ENCODE data around the gene MIXL1.
"Not testable (repeated sequence)": the region's sequence is repeated elsewhere in the genome, so short reads cannot be mapped to it uniquely, and the experiment has no call there.

MIXL1 gene

DNA sequence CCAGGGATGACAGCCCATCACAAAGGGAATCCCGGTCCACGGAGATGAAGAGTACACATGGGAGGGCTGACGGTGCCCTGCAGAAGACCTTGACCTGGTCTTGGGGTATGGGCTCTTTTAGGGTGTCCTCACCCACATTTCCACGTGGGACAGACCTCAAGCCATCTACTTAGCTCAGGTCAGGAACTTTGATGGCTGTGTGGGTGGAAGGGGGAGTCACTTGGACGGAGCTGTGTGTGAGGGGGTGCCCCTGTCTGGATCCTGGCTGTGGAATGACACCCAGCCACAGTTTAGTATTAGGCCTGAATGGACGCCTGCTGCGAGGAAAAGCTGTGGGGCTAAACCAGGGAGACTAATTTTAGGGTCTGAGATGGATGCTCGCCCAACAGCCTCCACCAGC, 10.9 kb upstream of the MIXL1 start:
- no peak for DNase-seq

DNA sequence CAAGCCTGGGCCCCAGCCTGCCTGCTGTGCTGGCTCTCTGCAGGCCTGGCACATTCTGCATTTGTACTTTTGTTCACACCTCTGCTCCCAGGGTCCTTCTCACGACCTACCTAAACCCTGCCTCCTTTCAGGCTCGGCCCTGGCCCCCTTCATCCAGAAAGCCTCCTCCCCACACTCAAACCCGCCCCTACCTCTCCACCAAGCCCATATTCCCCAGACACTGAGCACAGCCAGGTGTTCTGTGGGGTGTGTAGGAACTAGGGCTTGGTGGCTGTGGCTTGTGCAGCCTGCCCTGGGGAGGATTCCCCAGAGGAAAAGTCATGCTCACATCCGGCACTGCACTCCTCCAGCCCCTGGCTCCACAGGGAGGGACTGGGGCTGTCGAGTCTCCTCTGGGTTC, 8.2 kb upstream of the MIXL1 start:
- DNase-seq, result no peak

DNA sequence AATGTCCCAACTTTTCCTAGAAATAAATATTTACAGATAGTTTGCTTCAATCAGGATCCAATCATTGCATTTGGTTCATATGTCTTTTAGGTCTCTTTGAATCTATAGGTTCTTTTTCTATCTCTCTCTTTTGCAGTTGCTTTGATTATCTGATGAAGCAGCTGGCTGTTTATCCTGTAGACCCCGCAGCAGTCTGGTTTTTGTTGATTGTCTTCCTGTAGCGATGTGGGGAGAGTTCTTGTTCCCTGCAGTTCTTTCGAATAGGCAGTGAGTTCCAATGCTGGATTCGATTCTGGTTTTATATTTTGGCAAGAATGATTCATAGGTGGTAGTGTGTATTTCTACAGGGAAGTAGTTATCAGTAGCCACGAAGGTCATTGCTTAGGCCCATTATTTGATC, 7.4 kb upstream of the MIXL1 start:
- DNase-seq, result no peak

DNA sequence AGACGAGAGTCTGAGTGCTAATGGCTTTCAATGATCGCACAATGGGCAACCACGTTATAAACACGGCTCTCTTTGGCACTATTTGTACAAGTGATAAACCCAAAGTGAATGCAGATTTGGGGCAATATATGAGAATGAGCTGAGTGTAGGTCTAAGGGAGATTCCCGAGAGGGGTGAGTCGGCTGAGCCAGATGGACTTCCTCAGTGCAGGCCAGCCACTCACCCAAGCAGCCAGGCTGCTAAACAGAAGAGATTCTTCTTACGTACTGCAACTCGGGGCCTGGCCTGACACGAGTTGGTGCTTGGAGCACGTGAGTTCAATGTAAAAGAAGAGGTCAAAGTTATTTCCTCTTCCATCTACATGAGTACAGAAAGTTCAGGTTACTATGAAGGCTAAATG, 6.2 kb upstream of the MIXL1 start:
- DNase-seq, result no peak

DNA sequence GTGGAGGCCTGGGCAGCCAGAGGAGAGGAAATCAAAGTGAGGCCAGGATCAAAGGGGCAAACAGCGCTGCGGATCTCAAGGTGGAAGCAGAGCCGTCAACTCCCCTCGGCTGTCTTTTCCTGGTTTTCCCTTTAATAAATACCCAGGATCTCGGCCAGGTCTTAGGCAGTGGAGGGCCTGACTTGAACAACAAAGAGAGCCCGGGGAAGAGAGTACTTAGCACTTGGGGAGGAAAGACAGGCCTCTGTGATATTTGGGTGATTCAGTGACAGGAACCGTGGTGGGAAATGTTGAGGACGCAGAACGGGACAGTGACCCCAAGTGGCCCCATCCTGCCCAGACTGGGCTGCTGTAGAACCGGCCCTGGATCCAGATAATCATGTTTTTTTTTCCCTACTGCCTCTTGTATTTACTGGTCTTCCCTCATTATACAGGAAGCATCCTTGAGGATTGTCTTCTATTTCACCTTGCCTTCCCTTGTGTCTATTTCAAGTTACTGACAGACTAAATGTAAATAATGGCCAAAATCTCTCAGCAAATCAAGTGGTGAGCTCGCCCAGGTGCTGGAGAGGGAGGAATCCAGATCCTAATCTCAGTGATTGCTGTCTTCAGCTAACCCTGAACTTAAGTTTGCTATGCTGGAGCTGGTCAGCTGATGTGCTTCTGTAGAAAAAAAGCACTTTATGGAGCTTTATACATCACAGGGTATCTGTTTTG, 2.8 kb upstream of the MIXL1 start:
- DNase-seq, result no peak

DNA sequence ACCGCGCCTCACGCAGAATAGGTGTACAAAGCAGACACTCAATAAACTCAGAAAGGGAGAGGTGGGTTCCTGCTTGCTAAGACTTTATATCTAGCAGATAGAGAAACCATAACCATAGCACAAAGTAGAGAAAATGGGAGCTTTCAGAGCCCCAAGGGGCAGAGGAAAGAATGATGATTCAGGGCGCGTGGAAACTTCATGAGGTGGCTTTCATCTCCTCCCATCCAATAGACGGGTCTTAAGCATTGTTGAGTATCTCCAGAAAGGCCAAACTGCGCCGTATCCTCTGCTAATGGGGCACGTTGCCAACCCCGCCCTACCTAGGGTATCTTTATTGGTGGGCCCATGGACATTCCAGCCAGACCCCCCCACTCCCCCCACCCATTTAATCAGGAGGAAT, 778 bp upstream of the MIXL1 start:
- no peak for DNase-seq

DNA sequence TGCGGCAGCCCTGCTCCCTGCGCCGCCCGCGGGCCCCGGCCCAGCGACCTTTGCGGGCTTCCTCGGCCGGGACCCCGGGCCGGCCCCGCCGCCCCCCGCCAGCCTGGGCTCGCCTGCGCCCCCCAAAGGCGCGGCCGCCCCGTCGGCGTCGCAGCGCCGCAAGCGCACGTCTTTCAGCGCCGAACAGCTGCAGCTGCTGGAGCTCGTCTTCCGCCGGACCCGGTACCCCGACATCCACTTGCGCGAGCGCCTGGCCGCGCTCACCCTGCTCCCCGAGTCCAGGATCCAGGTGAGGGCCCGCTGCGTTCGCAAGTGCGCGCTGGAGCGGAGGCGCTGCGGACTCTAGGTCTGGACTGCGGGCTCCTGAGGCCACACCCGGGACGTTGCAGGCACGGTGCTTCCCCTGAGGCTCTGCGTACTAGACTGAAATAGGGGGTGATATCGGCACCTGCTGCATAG, 351 bp downstream of the MIXL1 start:
- DNase-seq, result no peak

DNA sequence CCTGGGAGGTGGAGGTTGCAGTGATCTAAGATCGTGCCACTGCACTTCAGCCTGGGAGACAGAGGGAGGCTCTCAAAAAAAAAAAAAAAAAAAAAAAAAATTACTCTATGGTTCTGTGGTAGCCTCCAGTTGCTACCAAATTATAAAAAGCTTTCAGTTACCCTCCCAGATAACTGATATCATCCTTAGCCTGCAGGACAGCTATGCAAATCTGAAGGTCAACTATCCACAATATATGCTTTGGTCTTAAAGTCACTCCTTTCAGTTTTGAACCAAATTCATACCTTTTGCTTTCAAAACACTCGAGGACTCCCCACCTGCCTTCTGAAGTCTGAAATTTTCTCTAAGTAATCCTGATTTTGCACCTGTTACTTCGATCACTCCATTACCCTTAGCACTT, 3.1 kb downstream of the MIXL1 start:
- DNase-seq, result no peak

DNA sequence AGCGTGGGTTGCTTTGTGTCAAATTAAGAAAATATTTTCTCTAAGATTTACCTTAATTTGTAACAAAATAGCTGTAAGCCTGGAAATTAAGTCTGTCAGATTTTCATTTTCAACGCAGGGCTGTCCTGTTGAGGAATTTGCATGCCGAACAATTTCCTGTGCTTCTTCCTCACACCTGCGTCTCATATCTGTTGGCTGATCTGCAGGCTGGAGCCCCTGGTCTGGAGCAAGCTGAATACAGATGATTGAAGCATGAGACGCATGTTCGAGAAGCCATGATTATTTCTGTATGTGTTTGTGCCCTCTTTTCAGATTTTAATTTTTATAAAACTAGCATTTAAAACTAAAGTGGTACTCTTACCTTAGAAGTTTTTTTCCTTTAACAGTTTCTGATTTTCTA, 9.8 kb downstream of the MIXL1 start:
- DNase-seq, result no peak

DNA sequence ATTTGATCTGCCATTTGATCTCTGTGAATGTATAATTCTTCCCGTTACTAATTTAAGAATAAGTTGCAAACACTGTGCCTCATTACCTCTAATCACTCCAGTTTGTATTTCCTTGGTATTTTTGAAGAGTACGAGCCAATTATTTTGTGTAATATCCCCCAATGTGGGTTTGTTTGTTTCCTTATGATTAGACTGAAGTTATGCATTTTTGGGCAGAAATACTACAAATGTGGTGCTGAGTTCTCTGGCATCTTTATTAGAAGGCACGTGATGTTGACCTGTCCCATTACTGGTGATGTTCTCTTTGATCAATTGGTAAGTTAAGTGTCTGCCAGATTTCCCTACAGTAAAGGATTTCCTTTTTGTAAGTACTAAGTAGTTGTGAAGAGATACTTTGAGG, 10.3 kb downstream of the MIXL1 start:
- no peak for DNase-seq

DNA sequence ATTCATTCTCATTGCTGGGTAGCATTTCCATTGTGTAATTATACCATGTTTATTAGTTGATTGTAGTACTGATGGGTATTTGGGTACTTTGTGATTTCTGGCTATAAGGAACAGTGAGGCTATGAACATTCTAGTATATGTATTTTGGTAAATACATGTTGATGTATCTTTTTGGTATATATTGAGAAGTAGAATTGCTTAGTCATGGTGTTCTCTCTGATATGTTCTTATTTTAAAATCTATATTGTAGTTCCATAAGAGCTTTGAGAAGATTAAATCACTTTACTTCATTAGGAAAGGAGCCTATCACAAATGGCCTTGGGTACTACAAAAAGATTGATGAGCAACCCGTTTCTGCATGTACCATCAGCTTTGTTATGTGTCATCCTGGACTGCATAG, 13.4 kb downstream of the MIXL1 start:
- DNase-seq, result no peak

DNA sequence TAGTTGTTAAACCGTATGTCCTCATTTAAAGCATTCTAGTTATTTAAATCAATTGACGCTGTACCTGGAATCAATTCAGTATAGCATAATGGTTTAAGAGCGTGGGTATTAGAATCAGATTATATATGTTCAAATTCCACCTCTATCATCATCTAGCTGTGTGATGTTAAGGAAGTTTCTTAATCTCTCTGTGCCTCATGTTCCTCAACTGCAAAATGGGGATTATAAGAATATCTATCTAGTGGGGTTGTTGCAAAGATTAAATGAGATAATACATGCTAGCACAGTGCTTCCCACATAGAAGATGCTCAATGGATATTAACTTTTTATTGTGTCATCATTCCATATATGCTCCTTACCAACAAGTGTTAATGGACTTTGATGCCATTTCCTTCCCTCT, 16.0 kb downstream of the MIXL1 start:
- DNase-seq, result no peak

DNA sequence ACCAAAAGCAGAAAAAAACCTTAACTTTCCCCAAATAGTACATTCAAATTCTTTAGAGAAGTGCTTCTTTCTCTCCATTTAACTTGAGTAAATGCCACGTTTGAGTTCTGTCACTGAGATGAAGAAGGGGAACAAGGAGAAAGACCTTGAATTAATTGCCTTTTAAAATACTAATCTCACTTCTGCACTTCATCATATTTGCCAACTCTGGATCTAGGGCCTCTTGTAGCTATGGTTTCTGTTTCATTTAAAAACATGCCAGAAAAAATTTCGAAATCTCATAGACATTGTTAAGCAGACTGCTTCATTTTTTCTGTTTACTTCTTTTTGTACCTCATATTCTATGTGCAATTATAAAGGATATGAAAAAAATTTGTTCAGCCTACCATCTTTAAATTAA, 24.6 kb downstream of the MIXL1 start:
- no peak for DNase-seq

DNA sequence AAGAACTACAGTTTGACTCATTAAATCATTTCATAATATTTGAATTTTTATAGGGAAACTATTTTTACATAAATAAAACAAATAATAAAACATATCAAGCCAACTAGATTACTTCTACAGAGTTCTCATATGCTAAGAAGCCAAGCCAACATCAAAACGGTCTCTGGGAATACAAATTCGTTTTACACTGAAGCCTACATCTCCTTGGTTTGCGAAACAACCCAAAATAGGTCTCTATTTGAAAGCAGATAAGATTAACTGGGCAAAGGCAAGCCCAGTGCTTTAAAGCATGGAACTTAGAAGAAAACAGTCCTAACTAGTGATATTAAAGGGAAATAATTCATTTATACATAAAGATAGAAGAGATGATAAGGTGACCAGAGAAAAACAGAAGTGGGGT, 25.3 kb downstream of the MIXL1 start:
- no peak for DNase-seq

DNA sequence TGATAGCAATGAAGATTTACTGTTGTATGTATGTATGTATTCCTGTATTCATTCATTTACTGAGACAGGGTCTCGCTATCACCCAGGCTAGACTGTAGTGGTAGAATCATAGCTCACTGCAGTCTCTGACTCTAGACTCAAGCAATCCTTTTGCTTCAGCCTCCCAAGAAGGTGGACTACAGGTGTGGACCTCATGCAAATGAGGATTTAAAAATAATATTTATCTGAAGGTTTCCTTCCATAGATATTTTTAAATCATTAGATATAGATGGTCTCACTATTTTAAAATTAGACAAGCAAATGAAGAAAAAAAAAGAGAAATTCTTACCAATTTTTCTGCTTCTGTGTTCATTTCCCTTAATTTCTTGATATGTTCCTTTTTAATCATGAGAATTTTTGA, 27.0 kb downstream of the MIXL1 start:
- no peak for DNase-seq

DNA sequence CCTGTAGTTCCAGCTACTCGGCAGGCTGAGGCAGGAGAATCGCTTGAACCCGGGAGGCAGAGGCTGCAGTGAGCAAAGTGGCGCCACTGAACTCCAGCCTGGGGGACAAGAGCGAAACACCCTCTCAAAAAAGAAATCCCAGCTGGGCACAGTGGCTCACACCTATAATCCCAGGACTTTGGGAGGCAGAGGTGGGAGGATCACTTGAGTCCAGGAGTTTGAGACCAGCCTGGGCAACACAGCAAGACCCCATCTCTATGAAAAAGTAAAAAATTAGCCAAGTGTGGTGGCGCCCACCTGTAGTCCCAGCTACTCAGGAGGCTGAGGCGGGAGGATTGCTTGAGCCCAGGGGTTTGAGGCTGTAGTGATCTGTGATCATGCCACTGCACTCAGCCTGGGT, 29.4 kb downstream of the MIXL1 start:
- DNase-seq, result not testable (repeated sequence)

DNA sequence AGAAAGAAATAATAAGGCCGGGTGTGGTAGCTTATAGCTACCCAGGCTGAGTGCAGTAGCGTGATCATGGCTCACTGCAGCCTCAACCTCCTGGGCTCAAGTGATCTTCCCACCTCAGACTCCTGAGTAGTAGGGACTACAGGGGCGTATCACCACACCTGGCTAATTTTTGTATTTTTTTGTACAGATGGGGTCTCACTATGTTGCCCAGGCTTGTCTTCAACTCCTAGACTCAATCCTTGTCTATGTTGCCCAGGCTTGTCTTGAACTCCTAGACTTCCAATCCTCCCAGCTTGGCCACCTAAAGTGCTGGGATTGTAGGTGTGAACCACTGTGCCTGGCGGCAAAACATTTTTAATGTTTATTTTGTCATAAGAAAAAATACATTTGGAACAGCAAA, 30.5 kb downstream of the MIXL1 start:
- no peak for DNase-seq

DNA sequence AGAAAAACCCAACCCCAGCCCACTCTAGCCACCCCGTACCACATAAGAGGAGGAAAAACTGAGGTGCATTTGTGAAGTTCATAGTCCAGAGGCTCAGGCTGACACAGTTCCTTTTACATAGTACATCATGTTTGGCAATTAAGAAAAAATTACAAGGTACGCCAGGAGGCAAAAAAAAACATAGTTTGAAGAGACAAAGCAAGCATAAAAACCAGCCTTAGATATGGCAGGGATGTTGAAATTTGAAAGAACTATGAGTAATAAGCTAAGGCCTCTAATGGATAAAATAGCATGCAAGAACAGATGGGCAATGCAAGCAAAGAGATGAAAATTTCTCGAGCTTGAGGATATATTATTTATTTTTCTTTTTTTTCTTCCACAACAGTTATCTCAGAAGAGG, 31.9 kb downstream of the MIXL1 start:
- no peak for DNase-seq

DNA sequence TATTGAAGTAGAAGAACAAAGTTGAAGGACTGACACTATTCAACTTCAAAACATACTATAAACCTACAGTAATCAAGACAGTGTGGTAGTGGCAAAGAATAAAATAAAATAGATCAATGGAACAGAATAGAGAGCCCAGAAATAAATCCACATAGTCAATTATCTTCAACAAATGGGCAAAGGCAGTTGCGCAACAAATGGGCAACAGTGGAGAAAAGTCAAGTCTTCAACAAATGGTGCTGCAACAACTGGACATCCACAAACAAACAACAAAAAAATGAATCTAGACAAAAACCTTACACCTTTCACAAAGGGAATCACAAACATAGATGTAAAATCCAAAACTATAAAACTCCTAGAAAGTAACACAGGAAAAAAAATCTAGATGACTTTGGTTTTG, 38.4 kb downstream of the MIXL1 start:
- no peak for DNase-seq

DNA sequence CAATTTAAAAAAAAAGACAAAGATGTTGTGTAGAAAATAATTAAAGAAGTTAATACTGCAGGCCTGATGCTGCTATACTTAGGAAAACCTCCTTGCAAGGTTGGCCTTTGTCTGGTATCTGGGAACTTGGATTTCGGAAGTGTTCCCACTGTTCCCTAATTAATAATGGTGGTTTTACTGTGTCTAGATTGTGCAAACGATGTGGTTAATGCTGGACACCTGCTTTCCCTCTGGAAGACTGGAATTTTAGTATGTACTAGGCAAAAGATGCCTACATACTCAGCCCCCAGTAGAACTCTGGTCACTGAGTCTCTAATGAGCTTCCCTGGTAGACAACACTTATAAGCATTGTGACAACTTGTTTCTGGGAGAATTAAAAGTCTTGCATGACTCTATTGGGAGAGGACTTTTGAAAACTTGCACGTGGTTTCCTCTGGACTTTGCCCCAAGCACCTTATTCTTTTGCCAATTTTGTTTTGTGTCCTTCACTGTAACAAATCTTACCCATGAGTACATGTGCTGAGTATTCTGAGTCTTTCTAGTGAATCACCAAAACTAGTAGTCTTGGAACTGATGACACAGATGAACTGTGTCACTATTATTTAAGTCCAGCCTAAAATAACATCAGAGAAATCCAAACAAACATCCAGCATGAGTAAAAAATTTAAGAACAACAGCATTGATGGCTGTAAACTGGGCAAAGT, 45.1 kb downstream of the MIXL1 start:
- no peak for DNase-seq

DNA sequence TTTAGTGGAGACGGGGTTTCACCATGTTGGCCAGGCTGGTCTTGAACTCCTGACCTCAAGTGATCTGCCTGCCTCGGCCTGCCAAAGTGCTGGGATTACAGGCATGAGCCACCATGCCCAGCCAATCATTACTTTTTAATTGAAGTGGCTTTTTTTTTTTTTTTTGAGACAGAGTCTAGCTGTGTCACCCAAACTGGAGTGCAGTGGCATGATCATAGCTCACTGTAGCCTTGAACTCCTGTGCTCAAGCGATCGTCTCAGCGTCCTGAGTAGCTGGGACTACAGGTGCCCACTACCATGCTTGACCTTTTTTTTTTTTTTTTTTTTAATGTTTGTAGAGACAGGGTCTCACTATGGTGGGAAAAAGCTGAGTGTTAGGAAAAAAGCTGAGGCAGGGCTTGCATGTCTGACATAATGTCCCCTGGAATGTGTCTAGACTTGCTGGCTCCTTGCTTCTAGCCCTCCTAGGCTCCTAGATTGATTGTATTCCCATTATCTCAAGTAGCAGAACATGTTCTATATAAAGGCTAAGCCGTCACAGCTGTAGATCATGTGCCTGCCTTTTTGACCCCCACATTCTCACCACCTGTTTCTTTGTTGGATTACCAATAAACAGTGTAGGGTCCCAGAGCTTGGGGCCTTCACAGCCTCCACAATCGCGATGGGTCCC, 48.9 kb downstream of the MIXL1 start:
- DNase-seq, result not testable (repeated sequence)

DNA sequence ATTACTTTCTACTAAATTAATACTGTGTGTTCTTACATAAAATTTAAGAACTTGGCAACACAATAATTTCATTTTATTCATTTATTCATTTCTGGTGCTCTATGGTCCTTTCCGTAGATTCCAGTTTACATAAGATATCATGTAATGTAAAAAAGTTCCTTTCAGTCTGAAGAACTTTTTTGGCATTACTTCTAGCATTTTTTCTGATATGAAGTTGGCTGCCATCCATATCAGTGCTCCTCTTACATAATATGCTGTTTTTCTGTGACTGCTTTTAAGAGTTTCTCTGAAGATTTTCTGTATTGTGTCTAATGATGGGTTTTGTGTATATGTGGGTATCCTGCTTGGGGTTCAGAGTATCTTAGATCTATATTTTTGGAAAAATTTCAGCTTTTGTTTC, 50.7 kb downstream of the MIXL1 start:
- no peak for DNase-seq

DNA sequence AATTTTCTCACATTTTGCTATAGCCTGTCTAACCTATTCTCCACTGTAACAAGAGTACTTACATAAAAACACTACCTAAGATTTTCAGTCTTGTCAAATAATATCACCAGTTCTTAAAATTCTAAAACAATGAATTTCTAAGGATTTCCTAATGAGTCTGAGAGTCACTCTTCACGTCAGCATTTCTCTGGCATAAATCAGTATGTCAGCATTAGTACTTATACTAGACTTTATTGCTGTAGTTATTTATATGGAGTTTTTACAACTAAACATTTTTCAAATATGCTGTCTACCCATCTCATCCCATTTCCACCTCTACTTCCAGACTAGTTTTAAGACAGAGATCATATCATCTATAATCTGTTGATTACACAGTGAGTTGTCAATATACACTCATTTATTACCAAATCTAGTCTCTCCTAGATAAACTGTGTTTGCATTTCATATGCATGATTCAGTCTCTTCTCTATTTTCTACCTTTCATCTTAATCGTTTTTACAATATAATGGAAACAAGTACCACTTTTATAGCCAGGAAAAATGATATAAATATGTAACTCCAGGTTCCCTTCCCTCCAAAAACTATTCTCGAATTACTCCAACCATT, 52.7 kb downstream of the MIXL1 start:
- DNase-seq, result no peak

All from hypothalamus (tissue), 51 donors.